Measurements from ENCODE around the gene KCTD21.

KCTD21 gene

GRCh38 chr11:78218707-78219492, 30.5 kb upstream of the KCTD21 start:
- peak; percentile 15 for DNase-seq

- peak; percentile 15 for DNase-seq
These were observed 29.5 kb upstream of the KCTD21 start for GRCh38 chr11:78217650-78218541.

- peak; percentile 14 for DNase-seq
These were observed 28.3 kb upstream of the KCTD21 start for GRCh38 chr11:78216571-78217287.

- DNase-seq: no peak
These were observed 27.6 kb upstream of the KCTD21 start for GRCh38 chr11:78216021-78216420.

GRCh38 chr11:78214331-78215194, 26.1 kb upstream of the KCTD21 start:
- no peak for DNase-seq

GRCh38 chr11:78213526-78214330, 25.3 kb upstream of the KCTD21 start:
- DNase-seq: no peak

- DNase-seq: no peak
These were observed 24.4 kb upstream of the KCTD21 start for GRCh38 chr11:78212586-78213371.

- DNase-seq: no peak
These were observed 23.1 kb upstream of the KCTD21 start for GRCh38 chr11:78211565-78211964.

- no peak for DNase-seq
These were observed 21.7 kb upstream of the KCTD21 start for GRCh38 chr11:78210000-78210608.

GRCh38 chr11:78209478-78209877, 21.1 kb upstream of the KCTD21 start:
- no peak for DNase-seq

GRCh38 chr11:78208257-78209165, 20.1 kb upstream of the KCTD21 start:
- no peak for DNase-seq

- DNase-seq: no peak
These were observed 19.3 kb upstream of the KCTD21 start for GRCh38 chr11:78207532-78208256.

- no peak for DNase-seq
These were observed 17.3 kb upstream of the KCTD21 start for GRCh38 chr11:78205691-78206090.

GRCh38 chr11:78205256-78205655, 16.8 kb upstream of the KCTD21 start:
- DNase-seq: no peak

- DNase-seq: no peak
These were observed 14.8 kb upstream of the KCTD21 start for GRCh38 chr11:78203184-78203583.

- DNase-seq: peak; percentile 40
These were observed 14.3 kb upstream of the KCTD21 start for GRCh38 chr11:78202733-78203167.

- no peak for DNase-seq
These were observed 12.8 kb upstream of the KCTD21 start for GRCh38 chr11:78201096-78201818.

GRCh38 chr11:78200553-78200952, 12.1 kb upstream of the KCTD21 start:
- DNase-seq: no peak
